Panc1 (cell line): ENCODE data around the gene SLC6A8. TPM values are rescaled to one million over a fixed set of nuclear protein-coding genes. Genes with fewer than 3 reads are reported as not detected.

Experiments
- ATAC-seq: fragments of 200-7000 bp; cut with Tn5 transposase; 2 replicates; pipeline ENCODE4 v1.9.1; 2020; ENCODE audit warnings: mild to moderate bottlenecking, moderate library complexity
- BruUV-seq: library from RNA; stranded (reverse); fragments of 400-500 nt; replicated peaks from 2 replicates; lab custom pipeline; 2021; lab: Mats Ljungman, UMichigan
- CTCF ChIA-PET: fragments of 300-600 bp; sonication (Branson Sonifier 250); formaldehyde crosslinking; loops from one replicate; lab custom pipeline; 2022; ENCODE audit warnings: antibody characterized with exemption; lab: Charles Lee
- POLR2A ChIA-PET: fragments of 300-600 bp; sonication (Branson Sonifier 250); formaldehyde crosslinking; loops from one replicate; lab custom pipeline; 2022; ENCODE audit warnings: antibody characterized with exemption; lab: Charles Lee
- DNase-seq: peaks from one replicate; pipeline ENCODE4 v3.0.0-alpha.2; 2010; ENCODE audit warnings: low read depth, low spot score
- H3K27ac ChIP-seq: 2 replicates; pipeline ENCODE4 v1.5.1; 2011; ENCODE audit warnings: mild to moderate bottlenecking, low read length, inconsistent platforms
- H3K27me3 ChIP-seq: fragments of 200-500 bp; sonication (Bioruptor generic); 2 replicates; pipeline ENCODE4 v1.6.0; 2014; ENCODE audit warnings: low read length, inconsistent platforms; ENCODE audit not compliant: control insufficient read depth, insufficient read depth
- H3K36me3 ChIP-seq: fragments of 200-500 bp; sonication (Bioruptor generic); 2 replicates; pipeline ENCODE4 v1.5.1; 2014; ENCODE audit warnings: inconsistent platforms, mild to moderate bottlenecking, low read length, moderate library complexity; ENCODE audit not compliant: control insufficient read depth, insufficient read depth
- H3K4me1 ChIP-seq: 2 replicates; pipeline ENCODE4 v1.5.1; 2011; ENCODE audit warnings: inconsistent platforms, mild to moderate bottlenecking, low read length, moderate library complexity; ENCODE audit not compliant: control insufficient read depth, insufficient read depth
- H3K4me3 ChIP-seq, 2 experiments: 2 replicates each; pipeline ENCODE4 v1.5.1; 2011 to 2012; ENCODE audit warnings: low read depth in 2 of 2, low read length in 2 of 2, mild to moderate bottlenecking in 2 of 2, inconsistent platforms in 1 of 2, moderate library complexity in 1 of 2
- H3K9me3 ChIP-seq: fragments of 200-500 bp; sonication (Bioruptor generic); 2 replicates; pipeline ENCODE4 v1.5.1; 2014; ENCODE audit warnings: low read depth, mild to moderate bottlenecking, inconsistent platforms, low read length, moderate library complexity; ENCODE audit not compliant: control insufficient read depth, insufficient read depth
- POLR2AphosphoS5 ChIP-seq: IDR thresholded peaks from 2 replicates; pipeline ENCODE4 v1.6.1; 2012; ENCODE audit warnings: mild to moderate bottlenecking, low read depth, low read length, moderate library complexity
- REST ChIP-seq, 2 experiments: IDR thresholded peaks; 2 replicates each; pipeline ENCODE4 v1.6.1; 2011 to 2012; ENCODE audit warnings: low read depth in 2 of 2, control low read depth in 1 of 2, low read length in 1 of 2, mild to moderate bottlenecking in 1 of 2, moderate library complexity in 1 of 2; ENCODE audit not compliant: insufficient read depth in 1 of 2
- SIN3A ChIP-seq: IDR thresholded peaks from 2 replicates; pipeline ENCODE4 v1.6.1; 2012; ENCODE audit warnings: low read depth, mild to moderate bottlenecking, low read length, moderate library complexity, borderline replicate concordance; ENCODE audit not compliant: insufficient read depth
- TCF7L2 ChIP-seq: IDR thresholded peaks from 2 replicates; pipeline ENCODE4 v1.6.1; 2011; ENCODE audit warnings: mild to moderate bottlenecking, low read depth, low read length, inconsistent platforms
- in situ Hi-C: cut with HindIII; loops from 2 replicates; pipeline ENCODE4 v1.10.0; 2016; ENCODE audit warnings: low sequenced_read_pairs, low pct_unique_long_range_greater_than_20kb
- intact Hi-C: fragments of 100-400 bp; cut with micrococcal nuclease; formaldehyde crosslinking; loops from one replicate; pipeline ENCODE4 v1.10.0; 2022; ENCODE audit not compliant: unreplicated experiment
- total RNA-seq: library from RNA; stranded (reverse); gene quantifications from one replicate; pipeline ENCODE4 v1.2.1, GENCODE V29; 2021; ENCODE audit not compliant: unreplicated experiment
- TF ChIP-seq, protein P1 (sequence below): fragments of 450-650 bp; IDR thresholded peaks from 2 replicates; pipeline ENCODE4 v1.5.1; 2017; ENCODE audit warnings: mild to moderate bottlenecking

Gene SLC6A8
- total RNA-seq, 1 experiment from 2014 or later = 125 TPM

GRCh38 chrX:153685156-153685536, 2.6 kb upstream of the SLC6A8 start:
- no peaks in the 10 kb centered on the region for H3K27me3 ChIP-seq
- ChIA-PET CTCF (interaction anchor here (1.7 kb wide), 1 partner anchor 17 kb away, joined by 7 read pairs; no protein-coding TSS in a partner anchor), POLR2A (no interaction called here)
- H3K4me3 ChIP-seq = no peak overlapping the region
- ATAC-seq (no peak), DNase-seq (no peak)
- in situ Hi-C loops (no loop called here), intact Hi-C loops (no loop called here)
- H3K9me3 ChIP-seq = no peaks in the 10 kb centered on the region
- peaks cover 25% of the 10 kb centered on the region for H3K4me1 ChIP-seq
- H3K27ac ChIP-seq = no peak overlapping the region
- no peaks in the 10 kb centered on the region for H3K36me3 ChIP-seq
- no TSS peak for BruUV-seq
- TF ChIP-seq REST (IDR thresholded peaks at IDR 0.05; ENCODE audit: insufficient read depth in 1 of 2, low read depth in 2 of 2, low read length in 1 of 2) (no peak), TCF7L2 (no peak), POLR2AphosphoS5 (no peak)
- TF ChIP-seq, protein P1, sequence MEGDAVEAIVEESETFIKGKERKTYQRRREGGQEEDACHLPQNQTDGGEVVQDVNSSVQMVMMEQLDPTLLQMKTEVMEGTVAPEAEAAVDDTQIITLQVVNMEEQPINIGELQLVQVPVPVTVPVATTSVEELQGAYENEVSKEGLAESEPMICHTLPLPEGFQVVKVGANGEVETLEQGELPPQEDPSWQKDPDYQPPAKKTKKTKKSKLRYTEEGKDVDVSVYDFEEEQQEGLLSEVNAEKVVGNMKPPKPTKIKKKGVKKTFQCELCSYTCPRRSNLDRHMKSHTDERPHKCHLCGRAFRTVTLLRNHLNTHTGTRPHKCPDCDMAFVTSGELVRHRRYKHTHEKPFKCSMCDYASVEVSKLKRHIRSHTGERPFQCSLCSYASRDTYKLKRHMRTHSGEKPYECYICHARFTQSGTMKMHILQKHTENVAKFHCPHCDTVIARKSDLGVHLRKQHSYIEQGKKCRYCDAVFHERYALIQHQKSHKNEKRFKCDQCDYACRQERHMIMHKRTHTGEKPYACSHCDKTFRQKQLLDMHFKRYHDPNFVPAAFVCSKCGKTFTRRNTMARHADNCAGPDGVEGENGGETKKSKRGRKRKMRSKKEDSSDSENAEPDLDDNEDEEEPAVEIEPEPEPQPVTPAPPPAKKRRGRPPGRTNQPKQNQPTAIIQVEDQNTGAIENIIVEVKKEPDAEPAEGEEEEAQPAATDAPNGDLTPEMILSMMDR = no peak

- intact Hi-C loops = no loop called here
- no TSS peak for BruUV-seq
- H3K9me3 ChIP-seq = no peaks in the 10 kb centered on the region
Observed at GRCh38 chrX:153685751-153686696, 1.7 kb upstream of the SLC6A8 start.

More at GRCh38 chrX:153685751-153686696, 1.7 kb upstream of the SLC6A8 start:
- in situ Hi-C loops = no loop called here
- Histone ChIP-seq H3K4me1 (peaks cover 28% of the 10 kb centered on the region), H3K27ac (no peak overlapping the region), H3K36me3 (no peaks in the 10 kb centered on the region), H3K4me3 (no peak overlapping the region), H3K27me3 (no peaks in the 10 kb centered on the region)
- ChIA-PET POLR2A (no interaction called here), CTCF (interaction anchor here (1.6 to 1.9 kb wide), 2 partner anchors 18 to 22 kb away, joined by 4 to 6 read pairs; no protein-coding TSS in a partner anchor)
- no peak for DNase-seq
- ATAC-seq = no peak
- TF ChIP-seq SIN3A (no peak), TCF7L2 (no peak), REST (IDR thresholded peaks at IDR 0.05; ENCODE audit: insufficient read depth in 1 of 2, low read depth in 2 of 2, low read length in 1 of 2) (no peak), POLR2AphosphoS5 (no peak)
- TF ChIP-seq, protein P1 = no peak
